D341Med (cell line): ENCODE results near the gene ACAP1.
"Not testable (repeated sequence)": the region's sequence is repeated elsewhere in the genome, so short reads cannot be mapped to it uniquely, and the experiment has no call there.

Source experiments
- DNase-seq: peaks from one replicate; pipeline ENCODE4 v3.0.0; 2012; ENCODE audit warnings: low spot score

Gene ACAP1

DNA sequence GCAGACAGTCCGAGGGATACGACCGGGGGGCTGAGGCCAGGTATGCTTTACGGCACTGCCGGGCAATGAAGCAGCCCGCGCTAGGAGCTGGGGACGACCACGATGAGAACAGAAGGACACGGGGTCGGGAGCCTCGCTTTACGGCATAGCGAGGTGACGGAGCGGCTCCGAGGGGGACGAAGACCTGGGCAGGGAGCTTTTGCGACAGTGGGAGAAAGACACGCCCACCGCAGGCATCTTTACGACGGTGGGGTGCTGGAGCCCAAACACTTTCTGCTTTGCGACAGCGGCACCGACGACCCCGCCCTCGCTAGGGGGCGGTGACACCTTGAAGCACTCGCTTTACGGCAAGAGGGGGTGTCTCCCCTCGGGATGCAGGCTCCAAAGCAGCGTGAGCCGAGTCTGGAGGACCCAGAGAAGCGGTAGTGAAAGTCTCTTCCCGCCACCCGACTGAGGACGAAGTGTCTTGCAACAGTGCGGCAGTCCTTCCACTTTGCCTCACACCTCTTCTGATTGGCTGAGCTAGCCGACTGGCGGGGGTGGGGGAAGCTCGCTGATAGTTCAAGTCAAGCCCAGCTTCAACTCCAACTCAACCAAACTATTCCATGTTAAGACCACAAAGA lies 6.8 kb upstream of the ACAP1 start:
- DNase-seq = peak; percentile 90

DNA sequence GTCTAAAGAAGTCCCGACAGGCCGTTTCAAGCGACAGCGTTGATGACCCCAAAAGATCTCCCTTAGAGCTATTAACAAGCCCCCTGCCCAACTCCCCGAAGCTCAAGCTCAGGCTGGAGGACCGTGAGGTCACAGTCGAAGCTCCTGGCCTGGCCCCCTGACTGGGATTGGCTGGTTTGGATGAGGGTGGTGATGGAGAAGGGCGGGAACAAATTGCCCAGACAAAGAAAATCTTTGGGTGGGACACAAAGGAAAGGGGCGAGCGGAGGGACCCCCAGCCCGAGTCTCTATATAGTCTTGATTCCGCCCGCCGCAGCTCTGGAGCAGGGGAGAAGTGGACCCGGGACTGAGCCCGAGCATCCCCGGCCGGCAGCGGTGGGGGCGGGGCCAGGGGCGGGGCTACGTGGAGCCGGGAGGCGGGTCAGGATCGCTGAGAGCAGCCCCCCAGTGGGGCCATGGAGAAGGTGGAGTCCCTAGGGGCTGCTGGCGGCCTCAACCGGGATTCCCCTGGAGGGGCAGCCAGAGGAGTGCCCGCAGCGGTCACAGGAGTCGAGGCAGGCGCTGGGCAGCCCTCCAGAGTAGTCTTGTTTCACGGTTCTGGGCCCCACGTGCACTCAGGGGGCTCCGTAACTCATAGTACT lies 6.2 kb upstream of the ACAP1 start:
- peak; percentile 78 for DNase-seq

DNA sequence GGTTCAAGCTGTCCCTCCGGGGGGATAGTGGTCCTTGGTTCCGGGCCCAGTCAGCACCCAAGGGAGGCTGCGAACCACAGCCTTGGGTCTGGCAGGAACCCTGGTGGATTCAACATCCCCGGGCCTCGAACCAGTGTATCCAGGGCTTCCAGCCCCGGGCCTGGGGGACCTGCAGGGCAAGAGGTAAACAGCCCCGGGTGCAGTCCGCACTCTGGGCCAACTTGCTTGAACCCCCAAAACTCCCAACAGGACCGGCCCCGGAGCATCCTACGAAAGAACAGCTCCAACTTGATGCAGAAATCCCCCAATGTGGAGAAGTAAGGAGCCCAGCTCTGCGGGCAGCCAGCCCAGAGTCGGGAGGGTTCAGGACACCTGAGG lies 5.7 kb upstream of the ACAP1 start:
- DNase-seq = no peak

DNA sequence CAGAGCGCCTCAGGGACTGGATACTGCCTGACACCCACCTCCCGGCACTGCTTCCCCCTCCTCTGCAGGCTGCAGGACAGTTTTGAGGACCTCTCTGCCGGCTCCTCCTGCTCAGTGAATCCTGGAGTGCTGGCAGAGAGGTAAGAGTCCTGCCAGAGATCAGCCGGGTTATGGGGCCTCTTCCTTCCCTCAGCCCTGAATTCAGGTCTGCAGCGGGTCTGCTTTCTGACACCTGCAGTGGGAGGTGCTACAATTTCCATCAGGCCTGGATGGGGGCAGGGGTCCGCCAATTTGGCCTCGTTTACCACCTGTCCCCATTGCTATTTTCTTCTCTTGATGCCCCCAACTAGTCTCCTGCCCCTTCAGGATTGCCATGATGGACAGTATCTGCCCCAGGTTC lies 4.2 kb upstream of the ACAP1 start:
- no peak for DNase-seq

DNA sequence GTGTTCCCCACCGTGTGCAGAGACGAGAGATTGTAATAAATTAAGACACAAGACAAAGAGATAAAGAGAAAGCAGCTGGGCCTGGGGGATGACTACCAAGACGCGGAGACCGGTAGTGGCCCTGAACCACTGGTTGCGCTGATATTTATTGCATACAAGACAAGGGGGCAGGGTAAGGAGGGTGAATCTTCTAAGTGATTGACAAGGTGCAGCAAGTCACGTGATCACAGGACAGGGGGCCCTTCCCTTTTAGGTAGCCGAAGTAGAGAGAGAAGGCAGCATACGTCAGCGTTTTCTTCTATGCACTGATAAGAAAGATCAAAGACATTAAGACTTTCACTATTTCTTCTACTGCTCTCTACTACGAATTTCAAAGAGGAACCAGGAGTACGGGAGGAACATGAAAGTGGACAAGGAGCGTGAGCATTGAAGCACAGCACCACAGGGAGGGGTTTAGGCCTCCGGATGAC lies 3.7 kb upstream of the ACAP1 start:
- not testable (repeated sequence) for DNase-seq

DNA sequence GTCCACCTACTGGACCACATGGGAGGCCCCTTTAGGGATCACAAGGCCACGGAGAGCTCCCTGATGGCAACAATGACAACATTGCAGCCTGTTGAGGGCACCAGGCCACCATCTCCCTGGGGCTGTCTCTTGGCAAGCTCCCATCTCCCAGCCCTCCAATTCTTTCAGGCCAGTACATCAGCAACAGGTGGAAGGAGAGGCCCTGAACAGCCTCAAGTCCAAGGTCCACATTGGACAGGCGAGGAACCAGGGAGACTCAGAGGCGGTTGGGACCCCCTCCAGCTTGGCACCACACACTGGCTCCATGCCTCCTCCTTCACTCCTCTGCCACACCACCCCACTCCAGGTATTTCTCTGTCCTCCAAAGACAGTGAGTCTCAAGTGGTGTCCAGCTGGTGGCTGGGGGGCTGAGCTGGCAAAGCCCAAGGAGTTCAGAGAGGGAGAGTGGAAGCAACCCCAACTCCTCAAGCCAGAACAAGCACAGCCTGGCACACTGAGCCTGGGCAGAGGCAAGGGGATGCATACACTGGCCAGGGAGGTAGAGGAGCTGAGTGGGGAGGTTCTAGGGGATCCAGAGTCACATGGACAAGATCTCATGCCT lies 1.3 kb upstream of the ACAP1 start:
- DNase-seq = no peak

DNA sequence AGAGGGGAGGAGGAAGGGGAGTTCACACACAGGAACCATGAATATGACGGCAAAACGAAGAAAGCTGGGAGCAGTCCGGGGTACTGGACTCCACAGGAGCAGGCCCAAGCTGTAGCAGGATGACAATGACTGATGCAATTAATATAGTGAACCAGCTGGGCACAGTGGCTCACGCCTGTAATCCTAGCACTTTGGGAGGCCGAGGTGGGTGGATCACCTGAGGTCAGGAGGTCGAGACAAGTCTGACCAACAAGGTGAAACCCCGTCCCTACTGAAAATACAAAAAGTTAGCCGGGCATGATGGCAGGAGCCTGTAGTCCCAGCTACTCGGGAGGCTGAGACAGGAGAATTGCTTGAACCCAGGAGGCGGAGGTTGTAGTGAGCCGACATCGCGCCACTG lies 564 bp upstream of the ACAP1 start:
- not testable (repeated sequence) for DNase-seq

DNA sequence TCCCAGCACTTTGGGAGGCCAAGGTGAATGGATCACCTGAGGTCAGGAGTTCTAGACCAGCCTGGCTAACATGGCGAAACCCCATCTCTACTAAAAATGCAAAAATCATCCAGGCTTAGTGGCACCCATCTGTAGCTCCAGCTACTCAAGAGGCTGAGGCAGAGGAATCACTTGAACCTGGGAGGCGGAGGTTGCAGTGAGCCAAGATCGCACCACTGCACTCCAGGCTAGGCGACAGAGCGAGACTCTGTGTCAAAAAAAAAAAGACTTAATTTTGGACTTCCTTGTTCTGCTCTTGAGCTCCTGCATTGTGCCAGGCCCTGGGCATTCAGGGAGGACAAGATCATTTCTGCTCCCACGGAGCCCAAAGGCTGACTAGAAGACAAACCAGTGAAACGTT lies 1.3 kb downstream of the ACAP1 start:
- not testable (repeated sequence) for DNase-seq

DNA sequence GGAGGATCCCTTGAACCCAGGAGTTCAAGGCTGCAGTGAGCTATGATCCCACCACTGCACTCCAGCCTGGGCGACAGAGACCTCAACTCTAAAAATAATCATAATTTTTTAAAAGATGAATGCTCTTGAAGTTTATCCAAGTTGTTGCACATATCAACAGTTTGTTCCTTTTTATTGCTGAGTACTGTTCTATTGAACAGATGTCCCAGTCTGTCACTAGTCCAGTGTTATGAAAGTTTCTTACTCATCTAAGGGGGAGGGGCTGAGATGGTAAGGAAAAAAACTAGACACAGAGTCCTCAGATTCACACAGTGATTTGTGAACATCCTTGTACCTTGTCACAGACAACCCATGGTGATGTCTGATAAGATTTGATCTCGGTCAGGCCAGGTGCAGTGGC lies 3.9 kb downstream of the ACAP1 start:
- DNase-seq = no peak

DNA sequence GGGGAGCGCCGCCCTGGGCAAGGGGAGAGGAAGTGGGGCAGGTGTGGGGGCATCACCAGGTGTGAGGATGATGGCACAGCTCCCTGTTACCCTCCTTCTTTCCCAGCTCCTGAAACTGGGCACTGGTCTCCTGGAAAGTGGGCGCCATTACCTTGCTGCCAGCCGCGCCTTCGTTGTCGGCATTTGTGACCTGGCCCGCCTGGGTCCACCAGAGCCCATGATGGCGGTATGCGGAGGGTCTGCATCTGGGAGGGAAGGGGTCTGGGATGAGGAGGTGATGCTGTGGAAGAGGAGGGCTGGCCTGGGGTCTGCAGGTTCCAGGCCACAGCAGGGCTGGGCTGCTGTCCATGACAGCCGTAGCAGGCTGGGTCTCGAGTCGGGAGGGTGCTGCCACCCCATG lies 5.5 kb downstream of the ACAP1 start:
- DNase-seq = no peak

DNA sequence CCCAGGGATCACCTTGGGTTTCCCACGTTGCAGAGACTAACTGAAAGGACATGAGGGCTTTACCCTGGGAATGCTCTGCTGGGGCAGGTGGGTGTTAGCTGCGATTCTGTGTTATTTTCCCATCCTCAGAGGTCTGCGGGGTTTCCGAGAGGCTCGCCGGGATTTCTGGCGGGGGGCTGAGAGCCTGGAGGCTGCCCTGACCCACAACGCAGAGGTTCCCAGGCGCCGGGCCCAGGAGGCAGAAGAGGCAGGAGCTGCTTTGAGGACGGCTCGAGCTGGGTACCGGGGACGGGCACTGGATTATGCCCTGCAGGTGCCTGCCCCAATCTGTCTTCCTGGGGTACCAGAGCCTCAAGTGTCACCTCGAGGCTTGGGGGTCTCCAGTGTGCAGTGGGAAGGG lies 6.9 kb downstream of the ACAP1 start:
- DNase-seq = no peak

DNA sequence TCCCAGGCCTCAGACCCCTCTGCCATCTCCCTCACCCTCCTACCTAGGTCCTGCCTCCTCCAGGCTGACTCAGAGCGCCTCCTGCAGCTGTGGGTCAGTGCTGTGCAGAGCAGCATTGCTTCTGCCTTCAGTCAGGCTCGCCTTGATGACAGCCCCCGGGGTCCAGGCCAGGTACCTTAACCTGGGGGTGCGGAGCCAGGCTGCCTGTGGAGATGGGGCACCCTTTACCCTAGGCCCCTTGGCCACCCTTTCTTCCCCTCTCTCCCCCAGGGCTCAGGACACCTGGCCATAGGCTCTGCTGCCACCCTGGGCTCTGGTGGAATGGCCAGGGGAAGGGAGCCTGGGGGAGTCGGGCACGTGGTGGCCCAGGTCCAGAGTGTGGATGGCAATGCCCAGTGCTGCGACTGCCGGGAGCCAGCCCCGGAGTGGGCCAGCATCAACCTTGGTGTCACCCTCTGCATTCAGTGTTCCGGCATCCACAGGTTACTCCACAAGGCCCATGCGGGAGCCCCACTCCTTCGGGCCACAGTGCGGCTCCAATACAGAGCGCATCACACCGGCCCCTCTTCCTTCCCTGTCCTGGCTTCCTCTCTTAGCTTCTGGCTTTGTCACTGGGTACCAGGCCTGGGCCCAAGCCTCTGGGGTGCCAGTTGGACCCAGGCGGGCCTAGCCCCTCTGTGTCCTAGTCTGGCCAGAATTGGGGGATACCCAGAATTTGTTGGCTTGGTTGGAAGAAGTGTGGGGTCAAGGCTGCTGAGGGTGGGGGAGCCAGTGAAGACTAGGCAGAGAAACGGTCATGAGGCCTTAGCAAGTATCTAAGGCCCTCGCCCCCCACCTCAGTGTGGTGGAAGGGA lies 10.7 kb downstream of the ACAP1 start:
- no peak for DNase-seq

DNA sequence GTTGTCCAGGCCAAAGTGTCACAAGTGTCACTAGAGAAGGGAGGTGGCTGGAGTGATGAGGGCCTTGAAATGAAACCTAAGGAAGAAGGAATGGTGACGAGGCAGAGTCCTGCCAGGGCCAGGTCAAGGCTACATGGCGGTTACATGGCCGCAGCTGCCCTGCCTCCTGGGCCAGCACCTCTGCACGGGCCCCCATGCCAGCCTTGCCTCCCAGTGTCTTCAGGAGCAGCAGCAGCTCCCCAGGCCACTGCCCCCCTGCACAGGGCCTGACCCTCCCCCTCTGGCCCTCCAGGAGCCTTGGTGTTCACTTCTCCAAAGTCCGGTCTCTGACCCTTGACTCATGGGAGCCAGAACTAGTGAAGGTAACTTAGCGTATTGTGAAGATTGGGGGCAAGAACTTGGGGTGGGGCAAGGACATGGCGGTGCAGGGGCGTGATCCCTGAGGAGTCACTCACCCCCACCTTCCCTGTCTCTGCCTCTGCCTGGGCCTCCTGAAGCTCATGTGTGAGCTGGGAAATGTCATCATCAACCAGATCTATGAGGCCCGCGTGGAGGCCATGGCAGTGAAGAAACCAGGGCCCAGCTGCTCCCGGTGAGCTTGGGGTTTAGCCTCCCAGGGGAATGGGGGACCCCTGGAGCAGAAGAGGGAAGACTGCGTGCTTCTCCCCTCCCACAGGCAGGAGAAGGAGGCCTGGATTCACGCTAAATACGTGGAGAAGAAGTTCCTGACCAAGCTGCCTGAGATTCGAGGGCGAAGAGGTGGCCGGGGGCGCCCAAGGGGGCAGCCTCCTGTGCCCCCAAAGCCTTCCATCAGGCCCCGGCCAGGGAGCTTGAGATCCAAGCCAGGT lies 11.5 kb downstream of the ACAP1 start:
- no peak for DNase-seq

DNA sequence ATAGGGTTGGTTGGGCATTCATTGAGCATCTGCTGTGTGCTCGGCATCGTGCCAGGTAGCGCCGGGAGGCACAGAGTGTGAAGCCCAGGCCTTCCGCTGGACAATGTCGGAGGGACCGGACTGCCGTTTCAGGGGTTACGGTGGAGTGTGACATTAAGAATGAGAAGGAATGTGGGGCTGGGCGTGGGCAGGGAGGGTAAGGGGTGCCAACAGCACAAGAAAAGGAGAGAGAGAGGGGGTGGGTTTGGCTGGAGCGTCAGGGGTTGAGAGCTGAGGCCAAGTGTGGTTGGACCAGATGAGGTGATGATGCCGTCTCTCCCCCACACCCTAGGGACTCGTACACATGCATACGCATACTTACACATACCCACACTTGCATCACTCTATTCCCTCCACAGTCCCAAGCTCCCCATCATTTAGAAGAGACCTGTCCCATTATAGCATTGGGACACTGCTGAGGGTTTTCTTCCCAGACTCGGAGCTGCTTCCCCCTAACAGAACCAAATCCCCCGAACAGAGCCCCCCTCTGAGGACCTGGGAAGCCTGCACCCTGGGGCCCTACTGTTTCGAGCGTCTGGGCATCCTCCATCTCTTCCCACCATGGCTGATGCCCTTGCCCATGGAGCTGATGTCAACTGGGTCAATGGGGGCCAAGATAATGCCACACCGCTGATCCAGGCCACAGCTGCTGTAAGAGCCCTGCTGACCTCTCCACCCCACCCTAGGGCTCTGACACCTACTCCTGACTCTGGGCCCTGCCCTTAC lies 12.3 kb downstream of the ACAP1 start:
- no peak for DNase-seq

DNA sequence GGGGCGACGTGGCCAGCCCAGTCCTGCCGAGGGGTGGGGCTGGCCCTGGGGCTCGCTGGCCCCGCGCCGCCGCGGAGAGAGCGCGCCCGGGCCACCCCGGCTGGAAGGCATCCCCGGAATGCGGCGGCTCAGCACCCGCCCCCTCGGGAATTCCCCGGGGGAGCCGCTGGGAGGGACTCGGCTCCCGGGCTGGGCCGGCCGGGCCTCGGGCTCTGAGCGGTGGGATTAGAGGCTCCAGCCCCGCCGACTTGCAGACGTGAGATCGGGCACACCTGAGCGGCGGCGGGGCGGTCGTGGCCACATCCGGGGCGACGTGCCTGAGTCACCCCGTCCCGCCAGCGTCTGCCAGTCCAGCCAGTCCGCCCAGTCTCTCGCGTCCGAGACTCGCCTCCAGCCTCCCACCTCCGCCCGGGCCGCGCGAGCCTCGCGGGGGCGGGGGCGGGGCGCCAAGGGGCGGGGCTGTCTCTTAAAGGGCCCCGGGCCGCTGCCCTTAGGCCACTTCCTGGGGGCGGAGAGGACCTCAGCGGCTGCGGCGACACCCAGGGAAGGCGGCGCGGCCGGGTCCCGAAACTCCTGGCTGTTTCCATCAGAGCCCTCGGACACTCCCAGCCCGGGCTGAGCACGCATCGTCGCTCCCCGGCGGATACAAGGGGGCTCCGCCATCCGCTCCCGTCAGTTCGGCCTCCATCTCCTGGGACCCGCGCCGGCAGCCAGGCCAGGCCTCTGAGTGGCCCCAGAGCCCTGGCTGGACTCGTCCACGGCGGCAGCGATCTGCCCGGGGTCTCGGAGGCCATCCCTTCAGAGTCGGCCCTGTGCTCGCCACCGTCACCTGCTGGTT lies 15.6 kb downstream of the ACAP1 start, which contains the start of gene KCTD11:
Gene KCTD11 (plus strand): TSS at position 498 of the 838 bp plus-strand sequence.
- peak; percentile 83 for DNase-seq

DNA sequence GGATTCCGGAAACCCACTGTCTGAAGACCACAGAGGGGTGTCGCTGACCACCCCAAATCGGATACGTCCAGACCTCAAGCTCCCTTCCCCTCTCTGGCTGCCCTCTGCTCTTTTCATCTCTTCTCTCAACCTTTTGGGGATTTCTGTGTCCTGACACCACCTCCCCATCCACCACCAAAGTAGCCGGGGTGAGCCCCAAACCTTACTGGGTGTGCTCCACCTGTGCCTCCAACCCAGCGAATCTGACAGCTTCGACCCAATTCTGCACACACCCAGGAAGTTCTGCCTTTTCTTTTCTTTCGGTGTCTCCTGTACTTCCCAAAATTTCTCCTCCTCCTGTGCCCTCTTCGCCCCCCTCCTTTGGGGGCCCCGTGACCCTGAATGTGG lies 16.2 kb downstream of the ACAP1 start:
- no peak for DNase-seq

DNA sequence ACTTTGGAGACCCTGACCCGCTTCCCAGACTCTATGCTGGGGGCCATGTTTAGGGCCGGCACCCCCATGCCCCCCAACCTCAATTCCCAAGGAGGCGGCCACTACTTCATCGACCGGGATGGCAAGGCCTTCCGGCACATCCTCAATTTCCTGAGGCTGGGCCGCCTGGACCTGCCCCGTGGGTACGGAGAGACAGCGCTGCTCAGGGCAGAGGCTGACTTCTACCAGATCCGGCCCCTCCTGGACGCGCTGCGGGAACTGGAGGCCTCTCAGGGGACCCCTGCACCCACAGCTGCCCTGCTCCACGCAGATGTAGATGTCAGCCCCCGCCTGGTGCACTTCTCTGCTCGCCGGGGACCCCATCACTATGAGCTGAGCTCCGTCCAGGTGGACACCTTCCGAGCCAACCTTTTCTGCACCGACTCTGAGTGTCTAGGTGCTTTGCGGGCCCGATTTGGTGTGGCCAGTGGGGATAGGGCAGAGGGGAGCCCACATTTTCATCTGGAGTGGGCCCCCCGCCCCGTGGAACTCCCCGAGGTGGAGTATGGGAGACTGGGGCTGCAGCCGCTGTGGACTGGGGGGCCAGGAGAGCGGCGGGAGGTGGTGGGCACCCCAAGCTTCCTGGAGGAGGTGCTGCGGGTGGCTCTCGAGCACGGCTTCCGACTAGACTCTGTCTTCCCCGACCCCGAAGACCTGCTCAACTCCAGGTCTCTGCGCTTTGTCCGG lies 16.7 kb downstream of the ACAP1 start:
- no peak for DNase-seq

DNA sequence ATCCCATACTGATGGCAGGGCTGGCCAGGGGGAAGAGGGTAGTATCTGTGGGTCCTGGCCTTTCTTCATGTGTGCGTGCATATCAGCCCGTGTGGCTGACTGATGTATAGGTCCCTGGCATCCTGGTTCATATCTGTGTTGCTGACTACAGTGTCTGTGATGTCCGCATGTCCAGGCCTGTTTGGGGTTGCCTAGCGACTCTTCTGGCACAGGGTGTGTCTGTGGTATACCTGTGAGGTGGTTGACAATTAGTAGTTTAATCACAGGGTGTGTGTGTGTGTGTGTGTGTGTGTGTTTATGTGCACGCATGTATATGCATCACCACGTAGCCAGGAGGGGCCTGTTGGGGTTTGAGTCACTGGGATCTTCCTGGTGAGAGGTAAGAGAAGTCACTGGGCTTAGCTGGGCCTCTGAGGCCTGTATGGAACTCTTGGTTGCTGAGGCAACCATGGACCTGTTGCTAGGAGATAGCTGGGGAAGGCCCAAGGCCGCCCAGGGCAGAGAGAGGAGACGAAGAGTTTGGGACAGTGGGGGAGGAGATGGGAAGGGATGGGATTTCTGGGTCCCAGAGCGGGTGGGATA lies 18.0 kb downstream of the ACAP1 start:
- DNase-seq = no peak

DNA sequence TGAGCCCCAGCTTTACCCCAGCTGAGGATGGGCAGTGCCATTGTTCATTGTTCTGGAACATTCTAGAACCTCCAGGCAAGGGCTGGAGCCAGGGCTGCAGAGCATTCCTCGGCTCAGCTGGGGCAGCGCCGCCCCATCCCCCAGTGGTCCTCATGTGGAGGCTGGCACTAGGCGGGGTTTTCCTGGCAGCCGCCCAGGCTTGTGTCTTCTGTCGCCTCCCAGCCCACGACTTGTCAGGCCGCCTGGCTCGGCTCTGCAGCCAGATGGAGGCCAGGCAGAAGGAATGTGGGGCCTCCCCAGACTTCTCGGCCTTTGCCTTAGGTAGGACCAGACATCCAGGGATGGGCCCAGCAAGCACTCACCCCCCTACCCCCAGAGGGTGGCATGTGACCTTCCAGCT lies 18.7 kb downstream of the ACAP1 start, which contains the start of gene TMEM95:
Gene TMEM95 (plus strand): TSS at position 104 of the 400 bp plus-strand sequence. CDS start 49 bp downstream, at position 153.
- no peak for DNase-seq
